ENCODE measurements around the gene CCT7. TPM values are rescaled to one million over a fixed set of nuclear protein-coding genes. Genes with fewer than 3 reads are reported as not detected.
"Not testable (repeated sequence)": the region's sequence is repeated elsewhere in the genome, so short reads cannot be mapped to it uniquely, and the experiment has no call there.

The CCT7 gene
- total RNA-seq = 247 and 330 TPM in 2 replicates

GRCh38 chr2:73233932-73234832 lies at the start of gene CCT7:
TSS of gene CCT7 (plus strand) at chr2:73234308. CDS start at chr2:73234379, 71 bp downstream.
- peak within 1 kb of the TSS; percentile 85 for H3K4me3 ChIP-seq (ENCODE audit: low read depth, low read length)
- no peak for TF ChIP-seq CTCF (IDR thresholded peaks at IDR 0.05; ENCODE audit: insufficient read depth, low read depth, low read length)
- peak; percentile 89 for DNase-seq (ENCODE audit: low read depth)

DNA sequence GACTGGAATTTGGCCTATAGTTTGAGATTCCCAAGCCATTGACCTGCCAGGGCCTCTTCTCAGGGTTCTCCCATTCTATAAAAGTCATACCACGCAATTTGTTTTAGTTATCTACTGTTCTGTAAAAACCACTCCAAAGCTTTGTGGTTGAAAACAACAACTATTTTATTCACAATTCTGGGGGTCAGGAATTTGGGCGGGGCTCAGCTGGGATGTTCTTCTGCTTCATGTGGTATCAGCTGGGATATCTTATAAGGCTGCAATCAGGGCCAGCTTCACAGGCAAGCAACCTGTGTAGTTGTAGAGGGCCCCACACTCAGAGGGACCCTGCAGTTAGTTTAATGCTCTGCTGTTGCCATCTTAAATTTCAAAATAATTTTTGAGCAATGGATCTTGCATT lies 48.1 kb upstream of the CCT7 start:
- no peak for TF ChIP-seq CTCF (IDR thresholded peaks at IDR 0.05; ENCODE audit: insufficient read depth, low read depth, low read length)

GRCh38 chr2:73187549-73187948 lies 46.6 kb upstream of the CCT7 start:
- DNase-seq (ENCODE audit: low read depth) = no peak
- TF ChIP-seq CTCF (IDR thresholded peaks at IDR 0.05; ENCODE audit: insufficient read depth, low read depth, low read length) = no peak
- no peak overlapping the region for H3K4me3 ChIP-seq (ENCODE audit: low read depth, low read length)

More for the DNA sequence above, 48.1 kb upstream of the CCT7 start:
- H3K4me3 ChIP-seq (ENCODE audit: low read depth, low read length) = no peak overlapping the region
- no peak for DNase-seq (ENCODE audit: low read depth)

- no peak for DNase-seq (ENCODE audit: low read depth)
- no peak overlapping the region for H3K4me3 ChIP-seq (ENCODE audit: low read depth, low read length)
- no peak for TF ChIP-seq CTCF (IDR thresholded peaks at IDR 0.05; ENCODE audit: insufficient read depth, low read depth, low read length)
Observed at GRCh38 chr2:73197579-73197978, 36.5 kb upstream of the CCT7 start.

DNA sequence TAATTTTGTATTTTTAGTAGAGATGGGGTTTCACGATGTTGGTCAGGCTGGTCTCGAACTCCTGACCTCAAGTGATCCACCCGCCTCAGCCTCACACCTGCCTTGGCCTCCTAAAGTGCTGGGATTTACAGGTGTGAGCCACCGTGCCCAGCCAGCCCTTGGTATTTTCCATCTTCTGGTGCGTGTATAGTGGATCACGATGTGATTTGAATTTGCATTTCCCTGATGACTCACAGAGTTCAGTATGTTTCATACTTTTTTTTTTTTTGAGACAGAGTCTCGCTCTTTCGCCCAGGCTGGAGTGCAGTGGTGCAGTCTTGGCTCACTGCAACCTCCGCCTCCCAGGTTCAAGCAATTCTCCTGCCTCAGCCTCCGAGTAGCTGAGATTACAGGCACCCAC lies 33.8 kb upstream of the CCT7 start:
- DNase-seq (ENCODE audit: low read depth) = not testable (repeated sequence)

DNA sequence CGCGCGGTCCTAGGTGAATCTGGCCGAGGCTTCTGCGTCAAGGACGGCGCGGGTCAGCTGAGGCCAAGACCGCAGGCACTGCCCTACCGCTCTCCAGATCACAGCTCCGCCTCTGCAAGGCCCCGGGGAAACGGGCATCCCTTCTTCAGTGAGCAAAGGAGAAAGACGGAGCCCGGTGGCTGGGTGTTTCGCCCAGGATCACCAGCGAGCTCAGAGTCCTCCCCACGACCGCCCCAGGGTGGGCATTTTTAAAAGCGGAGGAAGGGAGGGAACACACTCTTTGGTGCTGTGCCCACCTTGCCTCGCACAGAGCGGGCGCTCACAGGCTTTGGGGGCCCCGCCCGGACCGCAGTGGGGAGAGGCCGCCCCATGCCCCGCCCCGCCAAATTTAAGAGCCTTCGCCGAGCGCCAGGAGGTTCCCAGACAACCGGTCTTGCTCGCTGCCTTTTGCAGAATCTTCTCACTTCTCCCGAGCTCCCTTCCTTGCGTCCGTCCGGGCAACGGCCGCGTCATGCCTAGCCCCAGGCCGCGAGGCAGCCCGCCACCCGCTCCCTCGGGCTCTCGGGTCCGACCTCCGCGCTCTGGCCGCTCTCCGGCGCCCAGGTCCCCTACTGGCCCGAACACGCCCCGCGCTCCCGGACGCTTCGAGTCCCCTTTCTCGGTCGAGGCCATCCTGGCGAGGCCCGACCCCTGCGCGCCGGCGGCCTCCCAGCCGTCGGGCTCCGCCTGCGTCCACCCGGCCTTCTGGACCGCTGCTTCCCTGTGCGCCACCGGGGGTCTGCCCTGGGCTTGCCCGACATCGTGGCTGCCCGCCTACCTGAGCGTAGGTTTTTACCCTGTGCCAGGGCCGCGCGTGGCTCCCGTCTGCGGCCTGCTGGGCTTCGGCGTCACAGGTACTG lies 31.7 kb upstream of the CCT7 start, which contains the start of gene NOTO:
Gene NOTO (plus strand): TSS at position 419 of the 899 bp plus-strand sequence. CDS start 93 bp downstream, at position 512.
- peak; percentile 50 for DNase-seq (ENCODE audit: low read depth)
- no peak for TF ChIP-seq CTCF (IDR thresholded peaks at IDR 0.05; ENCODE audit: insufficient read depth, low read depth, low read length)
- H3K4me3 ChIP-seq (ENCODE audit: low read depth, low read length) = peak within 1 kb of the TSS; percentile 10

More for the DNA sequence above, 33.8 kb upstream of the CCT7 start:
- H3K4me3 ChIP-seq (ENCODE audit: low read depth, low read length) = not testable (repeated sequence)
